ENCODE data around the gene TMEM151B.

Gene TMEM151B

GRCh38 chr6:44306710-44307109 is 36.5 kb downstream of the TMEM151B start:
- no peak for TF ChIP-seq SIN3A (IDR thresholded peaks at IDR 0.05; ENCODE audit: borderline replicate concordance, insufficient read depth, low read length)
- no peak for TF ChIP-seq POLR2AphosphoS5 (IDR thresholded peaks at IDR 0.05; ENCODE audit: low read depth, low read length)

- TF ChIP-seq TAF1 (IDR thresholded peaks at IDR 0.05; ENCODE audit: borderline replicate concordance, insufficient read depth, low read length), result no peak
Measured at GRCh38 chr6:44307217-44307616, 37.0 kb downstream of the TMEM151B start.

- TF ChIP-seq FOXP2 (optimal IDR thresholded peaks at IDR 0.05; ENCODE audit: borderline replicate concordance, extremely low read depth, extremely low read length, insufficient read depth), result no peak
- no peak for TF ChIP-seq POLR2AphosphoS5 (IDR thresholded peaks at IDR 0.05; ENCODE audit: low read depth, low read length)
- TF ChIP-seq REST (IDR thresholded peaks at IDR 0.05; ENCODE audit: insufficient read depth in 1 of 2, low read depth in 2 of 2, low read length in 2 of 2), result no peak
- TF ChIP-seq TAF1 (IDR thresholded peaks at IDR 0.05; ENCODE audit: borderline replicate concordance, insufficient read depth, low read length), result no peak
- TF ChIP-seq SIN3A (IDR thresholded peaks at IDR 0.05; ENCODE audit: borderline replicate concordance, insufficient read depth, low read length), result no peak
Measured at GRCh38 chr6:44309092-44309491, 38.8 kb downstream of the TMEM151B start.

- no peak for TF ChIP-seq SIN3A (IDR thresholded peaks at IDR 0.05; ENCODE audit: borderline replicate concordance, insufficient read depth, low read length)
- TF ChIP-seq POLR2AphosphoS5 (IDR thresholded peaks at IDR 0.05; ENCODE audit: low read depth, low read length), result no peak
- TF ChIP-seq FOXP2 (optimal IDR thresholded peaks at IDR 0.05; ENCODE audit: borderline replicate concordance, extremely low read depth, extremely low read length, insufficient read depth), result no peak
- TF ChIP-seq REST (IDR thresholded peaks at IDR 0.05; ENCODE audit: insufficient read depth in 1 of 2, low read depth in 2 of 2, low read length in 2 of 2), result no peak
- no peak for TF ChIP-seq TAF1 (IDR thresholded peaks at IDR 0.05; ENCODE audit: borderline replicate concordance, insufficient read depth, low read length)
Measured at GRCh38 chr6:44309631-44310030, 39.4 kb downstream of the TMEM151B start.

GRCh38 chr6:44310241-44310640 is 40.0 kb downstream of the TMEM151B start:
- TF ChIP-seq SIN3A (IDR thresholded peaks at IDR 0.05; ENCODE audit: borderline replicate concordance, insufficient read depth, low read length), result no peak
- no peak for TF ChIP-seq REST (IDR thresholded peaks at IDR 0.05; ENCODE audit: insufficient read depth in 1 of 2, low read depth in 2 of 2, low read length in 2 of 2)
- no peak for TF ChIP-seq FOXP2 (optimal IDR thresholded peaks at IDR 0.05; ENCODE audit: borderline replicate concordance, extremely low read depth, extremely low read length, insufficient read depth)
- no peak for TF ChIP-seq POLR2AphosphoS5 (IDR thresholded peaks at IDR 0.05; ENCODE audit: low read depth, low read length)

GRCh38 chr6:44311304-44311703 is 41.1 kb downstream of the TMEM151B start:
- TF ChIP-seq POLR2AphosphoS5 (IDR thresholded peaks at IDR 0.05; ENCODE audit: low read depth, low read length) (no peak), FOXP2 (optimal IDR thresholded peaks at IDR 0.05; ENCODE audit: borderline replicate concordance, extremely low read depth, extremely low read length, insufficient read depth) (no peak), SIN3A (IDR thresholded peaks at IDR 0.05; ENCODE audit: borderline replicate concordance, insufficient read depth, low read length) (no peak), REST (IDR thresholded peaks at IDR 0.05; ENCODE audit: insufficient read depth in 1 of 2, low read depth in 2 of 2, low read length in 2 of 2) (no peak), TAF1 (IDR thresholded peaks at IDR 0.05; ENCODE audit: borderline replicate concordance, insufficient read depth, low read length) (no peak)

Measured in PFSK-1 (cell line).